Measurements from ENCODE around the gene CD1C. TPM values are rescaled to one million over a fixed set of nuclear protein-coding genes. Genes with fewer than 3 reads are reported as not detected.
A peak's percentile ranks its signal among the peaks of the same experiment; 100 is the strongest.

The CD1C gene
- total and polyA plus RNA-seq, 10 of the 15 experiments (the other 5 are each of a cell fraction or from before 2014, with no cell fraction given) = 0.82 to 19.0 (median 9.2) TPM

DNA sequence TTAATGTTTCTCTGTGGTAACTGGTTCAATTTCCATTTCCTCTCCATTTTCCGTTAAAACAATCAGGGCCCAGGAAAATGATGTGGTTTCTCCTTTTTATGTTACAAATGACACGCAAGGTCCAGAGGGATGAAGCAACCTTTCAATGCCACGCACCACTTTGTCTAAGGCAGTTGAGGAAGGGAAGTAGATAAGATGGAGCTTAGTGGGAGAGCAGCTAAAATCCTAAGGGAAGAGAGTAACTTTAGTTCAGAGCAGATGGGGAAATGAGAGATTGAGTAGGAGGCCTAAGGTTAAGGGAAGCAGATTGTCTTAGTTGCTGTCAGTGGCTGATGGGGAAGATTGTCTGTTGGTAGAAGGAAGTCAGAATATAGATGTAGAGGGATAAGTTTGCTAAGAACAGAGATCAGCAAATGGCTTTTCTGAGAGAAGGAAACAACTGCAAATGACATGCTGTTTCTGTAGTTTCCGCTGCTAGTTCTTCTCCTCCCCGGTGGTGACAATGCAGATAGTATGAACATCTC is 660 bp downstream of the CD1C start:
- Histone ChIP-seq H2AFZ (ENCODE audit: control insufficient read depth, low read depth, low read length) (no peak overlapping the region), H3K79me2 (ENCODE audit: control insufficient read depth, insufficient read depth, low read length) (no peaks in the 10 kb centered on the region), H3K9ac (ENCODE audit: control insufficient read depth, insufficient read depth, low read length) (no peak overlapping the region), H4K20me1 (ENCODE audit: control insufficient read depth, insufficient read depth) (no peaks in the 10 kb centered on the region), H3K4me2 (ENCODE audit: control insufficient read depth, insufficient read depth) (peak overlapping the region; percentile 45), H3K27ac (ENCODE audit: control insufficient read depth, insufficient read depth) (no peak overlapping the region), H3K4me1 (ENCODE audit: control insufficient read depth, insufficient read depth, low read length) (peaks cover 43% of the 10 kb centered on the region), H3K36me3 (ENCODE audit: control insufficient read depth in 2 of 2, insufficient read depth in 2 of 2, low read length in 1 of 2) (no peaks in the 10 kb centered on the region), H3K27me3 (replicated peaks in 1 of 2; ENCODE audit: control insufficient read depth in 2 of 2, insufficient read depth in 2 of 2, low read length in 1 of 2) (no peaks in the 10 kb centered on the region), H3K9me3 (replicated peaks; ENCODE audit: control insufficient read depth, insufficient read depth, low read length) (no peaks in the 10 kb centered on the region; the same call in 2 of the 3 replicates), H3K4me3 (peak overlapping the region; percentile 7; the same call in 1 of the 2 replicates)
- WGBS (ENCODE audit: insufficient coverage, insufficient replicate concordance, low lambda C conversion rate, missing lambda C conversion rate) = 69% methylated on average over 5 of the region's 5 CpGs
- ChIA-PET SMC1A (ENCODE audit: uncharacterized antibody, unreplicated experiment) (interaction anchor here (0.7 to 1.6 kb wide), 7 partner anchors 10 to 169 kb away, joined by 3 to 9 read pairs (median 4); no protein-coding TSS in a partner anchor), RAD21 (ENCODE audit: unreplicated experiment) (interaction anchor here (0.9 to 1.8 kb wide), 8 partner anchors 18 to 110 kb away, joined by 3 to 7 read pairs (median 5); partner anchors contain the start of gene CD1D), POLR2A (no interaction called here), CTCF (interaction anchor here (0.6 to 1.4 kb wide), 5 partner anchors 9 to 40 kb away, joined by 3 to 4 read pairs (median 4); no protein-coding TSS in a partner anchor)
- FAIRE-seq = no peak
- no peak for DNase-seq (ENCODE audit: low read depth, low spot score)
- no peak for ATAC-seq
- intact Hi-C loops (cut with micrococcal nuclease; ENCODE audit: unreplicated experiment) (no loop called here), in situ Hi-C loops (cut with MboI) (no loop called here)
- BruUV-seq (replicated peaks) = no TSS peak
- TF ChIP-seq, protein P1, sequence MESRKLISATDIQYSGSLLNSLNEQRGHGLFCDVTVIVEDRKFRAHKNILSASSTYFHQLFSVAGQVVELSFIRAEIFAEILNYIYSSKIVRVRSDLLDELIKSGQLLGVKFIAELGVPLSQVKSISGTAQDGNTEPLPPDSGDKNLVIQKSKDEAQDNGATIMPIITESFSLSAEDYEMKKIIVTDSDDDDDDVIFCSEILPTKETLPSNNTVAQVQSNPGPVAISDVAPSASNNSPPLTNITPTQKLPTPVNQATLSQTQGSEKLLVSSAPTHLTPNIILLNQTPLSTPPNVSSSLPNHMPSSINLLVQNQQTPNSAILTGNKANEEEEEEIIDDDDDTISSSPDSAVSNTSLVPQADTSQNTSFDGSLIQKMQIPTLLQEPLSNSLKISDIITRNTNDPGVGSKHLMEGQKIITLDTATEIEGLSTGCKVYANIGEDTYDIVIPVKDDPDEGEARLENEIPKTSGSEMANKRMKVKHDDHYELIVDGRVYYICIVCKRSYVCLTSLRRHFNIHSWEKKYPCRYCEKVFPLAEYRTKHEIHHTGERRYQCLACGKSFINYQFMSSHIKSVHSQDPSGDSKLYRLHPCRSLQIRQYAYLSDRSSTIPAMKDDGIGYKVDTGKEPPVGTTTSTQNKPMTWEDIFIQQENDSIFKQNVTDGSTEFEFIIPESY (IDR thresholded peaks at IDR 0.05) = no peak
- TF ChIP-seq MEF2A (IDR thresholded peaks at IDR 0.05; ENCODE audit: insufficient read depth, low read depth, low read length) (no peak), ETV6 (conservative IDR thresholded peaks at IDR 0.05 in 1 of 2, IDR thresholded peaks at IDR 0.05 in 1 of 2; ENCODE audit: borderline replicate concordance in 1 of 2, low read depth in 1 of 2) (0 out of 4 replicates have a peak, but pooled peaks of 1 of the 2 experiments have one; percentile 23)
- TF ChIP-seq, protein P2, sequence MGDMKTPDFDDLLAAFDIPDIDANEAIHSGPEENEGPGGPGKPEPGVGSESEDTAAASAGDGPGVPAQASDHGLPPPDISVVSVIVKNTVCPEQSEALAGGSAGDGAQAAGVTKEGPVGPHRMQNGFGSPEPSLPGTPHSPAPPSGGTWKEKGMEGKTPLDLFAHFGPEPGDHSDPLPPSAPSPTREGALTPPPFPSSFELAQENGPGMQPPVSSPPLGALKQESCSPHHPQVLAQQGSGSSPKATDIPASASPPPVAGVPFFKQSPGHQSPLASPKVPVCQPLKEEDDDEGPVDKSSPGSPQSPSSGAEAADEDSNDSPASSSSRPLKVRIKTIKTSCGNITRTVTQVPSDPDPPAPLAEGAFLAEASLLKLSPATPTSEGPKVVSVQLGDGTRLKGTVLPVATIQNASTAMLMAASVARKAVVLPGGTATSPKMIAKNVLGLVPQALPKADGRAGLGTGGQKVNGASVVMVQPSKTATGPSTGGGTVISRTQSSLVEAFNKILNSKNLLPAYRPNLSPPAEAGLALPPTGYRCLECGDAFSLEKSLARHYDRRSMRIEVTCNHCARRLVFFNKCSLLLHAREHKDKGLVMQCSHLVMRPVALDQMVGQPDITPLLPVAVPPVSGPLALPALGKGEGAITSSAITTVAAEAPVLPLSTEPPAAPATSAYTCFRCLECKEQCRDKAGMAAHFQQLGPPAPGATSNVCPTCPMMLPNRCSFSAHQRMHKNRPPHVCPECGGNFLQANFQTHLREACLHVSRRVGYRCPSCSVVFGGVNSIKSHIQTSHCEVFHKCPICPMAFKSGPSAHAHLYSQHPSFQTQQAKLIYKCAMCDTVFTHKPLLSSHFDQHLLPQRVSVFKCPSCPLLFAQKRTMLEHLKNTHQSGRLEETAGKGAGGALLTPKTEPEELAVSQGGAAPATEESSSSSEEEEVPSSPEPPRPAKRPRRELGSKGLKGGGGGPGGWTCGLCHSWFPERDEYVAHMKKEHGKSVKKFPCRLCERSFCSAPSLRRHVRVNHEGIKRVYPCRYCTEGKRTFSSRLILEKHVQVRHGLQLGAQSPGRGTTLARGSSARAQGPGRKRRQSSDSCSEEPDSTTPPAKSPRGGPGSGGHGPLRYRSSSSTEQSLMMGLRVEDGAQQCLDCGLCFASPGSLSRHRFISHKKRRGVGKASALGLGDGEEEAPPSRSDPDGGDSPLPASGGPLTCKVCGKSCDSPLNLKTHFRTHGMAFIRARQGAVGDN (IDR thresholded peaks at IDR 0.05) = no peak

Data from GM12878 (cell line).